Measurements from ENCODE around the gene EIF2AK2. TPM values are rescaled to one million over a fixed set of nuclear protein-coding genes. Genes with fewer than 3 reads are reported as not detected.

The EIF2AK2 gene
- 16.8 to 27.2 TPM (median 23.7 TPM) in 5 replicates for total RNA-seq (2022; extraction: Qiagen RNA extraction; ENCODE audit: low read depth)

DNA sequence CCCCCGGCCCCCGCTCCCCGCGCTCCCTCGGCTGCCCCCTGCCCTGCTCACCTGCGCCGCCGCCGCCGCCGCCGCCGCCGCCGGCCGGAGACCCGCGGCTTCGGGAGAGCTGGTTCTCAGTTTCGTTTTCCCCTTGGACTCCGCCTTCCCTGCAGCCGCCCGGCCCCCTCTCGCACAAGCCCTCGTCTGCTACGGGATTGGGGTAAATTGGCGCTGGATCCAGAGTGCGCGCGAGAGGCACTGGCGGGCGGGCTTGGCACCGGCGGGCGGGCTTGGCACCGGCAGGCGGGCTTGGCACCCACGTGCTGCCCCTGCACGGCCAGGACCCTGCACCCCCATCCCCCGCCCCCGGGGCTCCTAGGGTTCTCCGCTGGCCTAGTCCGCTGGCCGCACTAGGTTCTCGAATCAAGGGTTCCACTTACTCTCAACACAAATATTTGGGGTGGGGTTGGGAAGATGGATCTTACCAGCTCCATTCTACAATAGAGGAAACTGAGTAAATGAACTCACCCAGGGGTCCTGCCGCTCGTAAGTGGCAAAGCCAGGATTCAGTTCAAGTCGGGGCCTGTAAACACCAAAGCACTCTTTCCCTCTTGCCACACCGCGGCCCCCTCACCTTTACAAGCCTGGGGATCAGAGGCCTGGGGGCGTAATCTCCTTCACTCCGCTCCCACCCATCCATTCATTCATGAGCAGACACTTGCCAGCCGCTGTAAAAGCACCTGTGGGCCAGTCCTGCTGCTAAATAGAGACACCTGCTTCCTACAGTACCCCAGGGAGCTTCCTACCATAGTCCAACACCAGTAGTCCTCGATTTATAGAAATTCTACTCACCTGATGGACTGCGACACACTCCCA, at the start of gene EIF2AK2:
Gene EIF2AK2, minus strand, starts transcription at position 124 of the 858 bp plus-strand sequence. CDS start 9,174 bp downstream, outside the sequence.

DNA sequence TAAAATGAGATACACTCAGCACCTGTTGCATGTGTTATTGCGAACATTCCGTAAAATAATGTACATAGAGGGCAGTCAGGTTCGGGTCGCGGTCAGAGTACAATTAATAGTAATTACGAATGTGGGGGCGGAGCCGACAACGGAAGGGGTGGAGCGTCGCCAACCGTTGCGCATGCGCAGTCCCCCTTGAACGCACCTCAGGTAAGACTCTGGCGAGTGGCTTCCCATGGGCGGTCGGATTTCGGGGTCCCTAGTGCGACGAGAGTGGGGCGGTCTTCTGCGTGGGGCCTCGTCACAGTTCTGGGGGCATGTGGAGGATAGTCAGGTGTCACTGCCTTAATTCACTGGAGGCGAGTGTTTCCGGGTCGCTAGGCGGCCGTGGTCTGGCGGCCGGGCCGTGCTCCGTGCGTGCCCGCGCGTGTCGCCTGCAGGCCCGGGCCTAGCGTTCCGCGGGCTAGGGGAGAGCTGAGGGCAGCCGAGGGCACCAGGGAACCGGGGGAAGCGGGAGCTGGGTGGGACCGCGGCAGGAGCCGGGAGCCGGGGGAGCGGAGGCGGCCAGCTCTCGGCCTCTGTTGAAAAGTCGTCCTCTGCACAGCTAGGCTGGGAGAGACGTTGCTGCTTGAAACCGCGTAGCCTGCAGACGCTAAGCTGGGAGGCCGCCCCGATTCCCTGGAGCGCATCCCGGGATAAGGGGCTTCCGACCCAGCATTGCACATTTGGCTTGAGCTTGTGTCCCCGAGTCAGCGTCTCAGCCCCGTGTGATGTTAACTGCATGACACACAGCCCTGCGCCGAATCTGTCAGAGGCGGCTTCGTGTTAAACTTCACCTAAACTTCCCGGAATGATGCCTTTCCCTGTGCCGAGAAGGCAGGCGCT, 39.8 kb upstream of the EIF2AK2 start, which contains the start of gene CEBPZOS:
Gene CEBPZOS, plus strand, starts transcription at position 177 of the 876 bp plus-strand sequence. CDS start 3,209 bp downstream, outside the sequence.

DNA sequence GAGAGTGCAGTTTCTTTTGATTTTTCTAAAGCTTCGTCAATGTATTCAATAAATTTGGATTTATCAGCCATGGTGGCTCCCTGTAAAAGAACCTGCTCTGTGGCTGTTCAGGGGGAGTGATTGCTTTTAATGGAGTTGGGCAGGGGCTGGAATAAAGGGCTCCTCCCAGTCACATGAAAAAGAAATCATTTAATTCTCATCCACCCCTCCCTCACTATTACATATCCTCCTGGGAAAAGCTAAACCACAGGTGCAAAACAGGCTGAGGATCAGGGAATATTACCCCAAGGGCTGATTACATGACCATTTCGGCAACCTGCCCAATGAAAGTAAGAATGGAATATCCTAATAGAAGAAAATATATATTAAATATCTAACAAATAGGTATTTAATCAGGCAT, 31.8 kb upstream of the EIF2AK2 start, which contains the start of gene SULT6B1:
Gene SULT6B1, minus strand, starts transcription at position 101 of the 400 bp plus-strand sequence. Its CDS starts 30 bp downstream, at position 71.

DNA sequence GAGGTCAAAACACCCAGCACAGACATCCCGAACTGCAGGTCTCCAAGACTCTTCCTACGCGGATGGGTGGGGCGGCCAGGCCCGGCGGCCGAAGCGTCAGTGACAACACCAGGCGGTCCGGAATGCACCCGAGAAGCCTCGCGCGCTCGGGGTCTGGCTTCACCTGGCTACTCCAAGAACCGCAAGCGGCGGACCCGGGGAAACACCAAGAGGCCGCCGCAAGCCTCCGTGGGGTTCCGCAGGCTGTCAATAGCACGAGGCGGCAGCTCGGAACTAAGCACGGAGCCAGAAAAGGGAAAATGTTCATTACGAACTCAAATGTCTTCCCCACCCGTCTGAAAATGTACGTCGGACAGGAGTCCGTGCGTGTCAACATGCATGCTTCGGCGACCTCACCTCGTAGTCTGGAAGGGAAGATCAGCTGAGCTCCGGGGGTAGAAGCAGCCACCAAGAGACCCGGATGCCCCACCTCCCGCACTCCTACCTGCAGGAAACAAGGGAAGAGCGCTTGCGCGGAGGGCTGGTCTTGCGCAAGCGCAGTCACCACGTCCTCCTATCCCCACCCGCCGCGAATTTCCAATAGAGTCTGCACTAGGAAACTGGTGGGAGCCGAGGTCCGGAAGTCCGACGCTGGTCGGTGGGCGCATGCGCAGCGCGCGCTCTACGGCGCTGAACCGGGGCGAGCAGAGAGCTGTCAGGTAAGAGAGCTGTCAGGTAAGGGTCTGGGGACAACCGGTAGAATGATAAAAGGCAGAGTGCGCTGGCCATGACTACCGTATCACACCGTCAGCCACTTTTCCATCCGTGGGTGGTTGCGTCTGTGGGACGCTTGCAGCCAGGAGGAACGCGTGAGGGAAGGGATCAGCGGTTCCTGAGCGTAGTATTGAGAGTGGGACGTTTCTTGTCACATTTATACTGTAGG, 72.6 kb downstream of the EIF2AK2 start, which contains the start of the genes GPATCH11 and HEATR5B:
Gene GPATCH11, plus strand, starts transcription at position 646 of the 922 bp plus-strand sequence. CDS start 3,864 bp downstream, outside the sequence.
Gene HEATR5B, minus strand, starts transcription at position 500 of the 922 bp plus-strand sequence. CDS start 958 bp downstream, outside the sequence.

Other genes with a start within 250 kb of the EIF2AK2 start
- gene STRN, start 190.4 kb downstream of the EIF2AK2 start, total RNA-seq (2022; extraction: Qiagen RNA extraction; ENCODE audit: low read depth), result 11.4 to 19.4 TPM (median 17.3 TPM) in 5 replicates
- 4.8 to 7.3 TPM (median 7.0 TPM) in 5 replicates for gene HEATR5B, start 72.6 kb downstream of the EIF2AK2 start, total RNA-seq (2022; extraction: Qiagen RNA extraction; ENCODE audit: low read depth)
- gene GPATCH11, start 72.5 kb downstream of the EIF2AK2 start, total RNA-seq (2022; extraction: Qiagen RNA extraction; ENCODE audit: low read depth), result 7.9 to 10.0 TPM (median 8.5 TPM) in 5 replicates
- gene SULT6B1, start 31.7 kb upstream of the EIF2AK2 start, total RNA-seq (2022; extraction: Qiagen RNA extraction; ENCODE audit: low read depth), result not detected in 5 replicates
- gene CEBPZOS, start 39.5 kb upstream of the EIF2AK2 start, total RNA-seq (2022; extraction: Qiagen RNA extraction; ENCODE audit: low read depth), result 37.5 to 46.9 TPM (median 42.0 TPM) in 5 replicates
- 67.7 to 84.8 TPM (median 72.9 TPM) in 5 replicates for gene CEBPZ, start 74.6 kb upstream of the EIF2AK2 start, total RNA-seq (2022; extraction: Qiagen RNA extraction; ENCODE audit: low read depth)
- gene NDUFAF7, start 74.7 kb upstream of the EIF2AK2 start, total RNA-seq (2022; extraction: Qiagen RNA extraction; ENCODE audit: low read depth), result 17.9 to 22.0 TPM (median 19.4 TPM) in 5 replicates
- 8.3 to 16.3 TPM (median 13.2 TPM) in 5 replicates for gene PRKD3, start 167.9 kb upstream of the EIF2AK2 start, total RNA-seq (2022; extraction: Qiagen RNA extraction; ENCODE audit: low read depth)
- gene QPCT, start 187.7 kb upstream of the EIF2AK2 start, total RNA-seq (2022; extraction: Qiagen RNA extraction; ENCODE audit: low read depth), result 20.7 to 24.1 TPM (median 21.2 TPM) in 5 replicates